ENCODE results near the gene SOX5. TPM values are rescaled to one million over a fixed set of nuclear protein-coding genes. Genes with fewer than 3 reads are reported as not detected.

The SOX5 gene
- total and polyA plus RNA-seq, 11 donors: 0.49 to 4.9 (median 2.5) TPM

DNA sequence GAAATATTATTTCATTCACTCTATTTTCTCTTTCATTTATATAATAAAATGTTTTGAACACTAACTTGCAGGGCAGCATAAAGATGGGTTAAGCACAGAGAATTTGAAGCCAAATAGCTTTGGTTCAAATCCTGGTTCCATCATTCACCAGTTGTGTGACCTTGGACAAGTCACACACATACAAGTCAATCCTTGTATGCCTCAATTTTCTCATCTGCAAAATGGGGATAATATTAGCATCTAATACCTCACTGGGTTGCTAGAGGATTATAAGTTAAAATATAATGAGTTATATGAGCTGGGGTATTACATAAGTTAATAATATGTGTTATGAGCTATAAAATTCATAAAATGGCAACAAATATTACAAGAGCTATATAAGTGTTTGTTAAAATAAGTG, 94.9 kb downstream of the SOX5 start:
- Histone ChIP-seq H3K36me3 (no peaks in the 10 kb centered on the region), H3K4me3 (no peak overlapping the region), H3K27ac (no peak overlapping the region), H3K4me1 (no peaks in the 10 kb centered on the region), H3K27me3 (no peaks in the 10 kb centered on the region), H3K9me3 (peaks cover 0 to 14% (median 5%) of the 10 kb centered on the region in 12 donors)
- no peak for TF ChIP-seq POLR2A (IDR thresholded peaks at IDR 0.05)
- TF ChIP-seq, protein P1, sequence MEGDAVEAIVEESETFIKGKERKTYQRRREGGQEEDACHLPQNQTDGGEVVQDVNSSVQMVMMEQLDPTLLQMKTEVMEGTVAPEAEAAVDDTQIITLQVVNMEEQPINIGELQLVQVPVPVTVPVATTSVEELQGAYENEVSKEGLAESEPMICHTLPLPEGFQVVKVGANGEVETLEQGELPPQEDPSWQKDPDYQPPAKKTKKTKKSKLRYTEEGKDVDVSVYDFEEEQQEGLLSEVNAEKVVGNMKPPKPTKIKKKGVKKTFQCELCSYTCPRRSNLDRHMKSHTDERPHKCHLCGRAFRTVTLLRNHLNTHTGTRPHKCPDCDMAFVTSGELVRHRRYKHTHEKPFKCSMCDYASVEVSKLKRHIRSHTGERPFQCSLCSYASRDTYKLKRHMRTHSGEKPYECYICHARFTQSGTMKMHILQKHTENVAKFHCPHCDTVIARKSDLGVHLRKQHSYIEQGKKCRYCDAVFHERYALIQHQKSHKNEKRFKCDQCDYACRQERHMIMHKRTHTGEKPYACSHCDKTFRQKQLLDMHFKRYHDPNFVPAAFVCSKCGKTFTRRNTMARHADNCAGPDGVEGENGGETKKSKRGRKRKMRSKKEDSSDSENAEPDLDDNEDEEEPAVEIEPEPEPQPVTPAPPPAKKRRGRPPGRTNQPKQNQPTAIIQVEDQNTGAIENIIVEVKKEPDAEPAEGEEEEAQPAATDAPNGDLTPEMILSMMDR (IDR thresholded peaks at IDR 0.05): no peak
- intact Hi-C loops (cut with DNase I): no loop called here
- DNase-seq (no peak), ATAC-seq (no peak)

DNA sequence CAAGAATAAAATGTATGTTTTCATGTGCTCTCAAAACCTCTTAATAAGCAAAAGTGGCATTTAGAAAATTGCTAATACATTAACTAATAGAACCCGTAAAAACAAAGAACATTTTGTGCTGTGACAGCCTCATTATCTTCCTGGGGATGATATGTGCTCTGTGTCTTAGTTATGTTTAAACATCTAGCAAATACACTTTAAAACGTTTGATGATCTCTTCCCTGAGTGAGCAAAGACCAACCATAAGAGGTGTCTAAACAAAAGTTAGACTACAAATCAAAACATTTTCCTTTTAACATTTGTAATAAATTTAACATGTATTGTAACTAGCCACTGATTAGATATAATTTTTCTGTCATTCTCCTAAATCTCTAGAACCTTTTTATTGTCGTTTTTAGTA, 95.8 kb downstream of the SOX5 start:
- Histone ChIP-seq H3K9me3 (peaks cover 0 to 5% (median under 1%) of the 10 kb centered on the region in 12 donors), H3K27ac (no peak overlapping the region), H3K4me3 (no peak overlapping the region), H3K4me1 (no peaks in the 10 kb centered on the region), H3K27me3 (no peaks in the 10 kb centered on the region), H3K36me3 (no peaks in the 10 kb centered on the region)
- ATAC-seq (no peak), DNase-seq (no peak)
- 59 to 76% (median 75%) methylated on average over 3 of the region's 3 CpGs for WGBS, 4 donors
- intact Hi-C loops (cut with DNase I): no loop called here
- TF ChIP-seq, protein P1 (IDR thresholded peaks at IDR 0.05): no peak
- no peak for TF ChIP-seq POLR2A (IDR thresholded peaks at IDR 0.05)

DNA sequence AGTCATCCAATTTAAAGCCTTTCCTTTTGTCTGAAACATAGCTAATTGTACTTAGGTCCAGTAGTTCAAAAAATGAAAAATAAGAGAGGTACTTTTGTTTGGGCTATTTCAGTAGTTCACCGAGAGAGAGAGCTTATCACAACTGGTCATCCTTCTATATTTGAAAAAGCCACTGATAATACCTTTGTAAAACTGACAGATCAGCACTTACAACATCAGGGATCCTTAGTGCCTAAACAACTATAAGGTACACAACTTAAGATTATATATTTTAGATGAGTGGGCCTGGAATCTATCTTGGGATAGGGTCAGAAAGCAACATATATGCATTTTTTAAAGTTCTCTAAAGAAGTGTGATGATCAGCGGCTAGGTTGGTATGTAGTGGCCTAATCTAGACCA, 97.9 kb downstream of the SOX5 start:
- no peak for ATAC-seq
- WGBS, 4 donors: 73 to 80% (median 75%) methylated on average over 2 of the region's 2 CpGs

DNA sequence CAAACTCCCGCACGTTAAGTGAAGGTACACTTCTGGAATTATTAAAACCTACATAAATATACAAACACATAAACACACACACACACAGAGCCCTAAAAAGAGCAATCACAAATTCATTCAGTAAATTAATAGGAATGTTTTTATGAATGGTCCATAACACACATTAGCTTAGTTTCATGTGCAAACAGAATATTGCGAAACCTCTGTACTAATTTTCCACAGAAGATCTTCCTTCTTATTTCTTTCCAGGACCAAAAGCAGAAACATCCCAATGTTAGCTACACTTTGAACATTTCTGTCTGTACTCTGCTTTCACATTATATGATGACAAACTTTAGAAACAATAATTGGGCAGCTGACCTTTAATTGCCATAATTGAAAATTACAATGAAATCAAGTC, 101.6 kb downstream of the SOX5 start:
- Histone ChIP-seq H3K27ac (no peak overlapping the region), H3K4me1 (no peaks in the 10 kb centered on the region), H3K27me3 (no peaks in the 10 kb centered on the region), H3K9me3 (no peaks in the 10 kb centered on the region), H3K36me3 (no peaks in the 10 kb centered on the region), H3K4me3 (no peak overlapping the region)
- TF ChIP-seq, protein P1 (IDR thresholded peaks at IDR 0.05): no peak
- TF ChIP-seq POLR2A (IDR thresholded peaks at IDR 0.05): no peak
- ATAC-seq: no peak
- DNase-seq: no peak
- WGBS, 4 donors: 88 to 98% (median 95%) methylated on average over 3 of the region's 3 CpGs
- intact Hi-C loops (cut with DNase I): no loop called here

More for the DNA sequence above, 97.9 kb downstream of the SOX5 start:
- TF ChIP-seq POLR2A (IDR thresholded peaks at IDR 0.05): no peak
- TF ChIP-seq, protein P1 (IDR thresholded peaks at IDR 0.05): no peak
- Histone ChIP-seq H3K36me3 (no peaks in the 10 kb centered on the region), H3K27me3 (no peaks in the 10 kb centered on the region), H3K4me3 (no peak overlapping the region), H3K9me3 (no peaks in the 10 kb centered on the region), H3K4me1 (no peaks in the 10 kb centered on the region), H3K27ac (no peak overlapping the region)
- intact Hi-C loops (cut with DNase I): no loop called here
- no peak for DNase-seq

Measured in heart left ventricle (tissue), 16 donors.